GM23338 (cell line): ENCODE data around the gene SCN2A. TPM values are rescaled to one million over a fixed set of nuclear protein-coding genes. Genes with fewer than 3 reads are reported as not detected.

Experiments used
- ATAC-seq: fragments of 200-7000 bp; cut with Tn5 transposase; 3 replicates; pipeline ENCODE4 v1.9.1; 2020
- DNase-seq: peaks from one replicate; pipeline ENCODE4 v3.0.0-alpha.2; 2015; ENCODE audit warnings: low spot score
- H2AFZ ChIP-seq: fragments of 200-600 bp; sonication (generic); 2 replicates; pipeline ENCODE4 v1.8.0; 2016; ENCODE audit warnings: antibody characterized with exemption, mild to moderate bottlenecking, moderate library complexity
- H3F3A ChIP-seq: fragments of 200-600 bp; sonication (generic); replicated peaks from 2 replicates; pipeline ENCODE4 v1.8.0; 2017; ENCODE audit warnings: antibody characterized with exemption, mixed run types, low read depth
- H3K27ac ChIP-seq: fragments of 200-600 bp; sonication (generic); 2 replicates; pipeline ENCODE4 v1.6.1; 2016; ENCODE audit warnings: low read depth
- H3K27me3 ChIP-seq: fragments of 200-600 bp; sonication (generic); 2 replicates; pipeline ENCODE4 v1.8.0; 2016; ENCODE audit warnings: mild to moderate bottlenecking, mixed run types, moderate library complexity; ENCODE audit not compliant: insufficient read depth
- H3K36me3 ChIP-seq: fragments of 200-600 bp; sonication (generic); 2 replicates; pipeline ENCODE4 v1.8.0; 2016; ENCODE audit warnings: mild to moderate bottlenecking; ENCODE audit not compliant: insufficient read depth
- H3K4me1 ChIP-seq: fragments of 200-600 bp; sonication (generic); 2 replicates; pipeline ENCODE4 v1.8.0; 2016; ENCODE audit warnings: mild to moderate bottlenecking, moderate library complexity; ENCODE audit not compliant: insufficient read depth
- H3K4me2 ChIP-seq: fragments of 200-600 bp; sonication (generic); 2 replicates; pipeline ENCODE4 v1.7.1; 2017; ENCODE audit warnings: mixed run types
- H3K4me3 ChIP-seq: fragments of 200-600 bp; sonication (generic); 2 replicates; pipeline ENCODE4 v1.6.1; 2016; ENCODE audit warnings: mixed run types
- H3K79me2 ChIP-seq: fragments of 200-600 bp; sonication (generic); replicated peaks from 2 replicates; pipeline ENCODE4 v1.8.0; 2017; ENCODE audit warnings: mild to moderate bottlenecking; ENCODE audit not compliant: insufficient read depth
- H3K9me2 ChIP-seq: fragments of 200-600 bp; sonication (generic); 2 replicates; pipeline ENCODE4 v1.8.0; 2017; ENCODE audit not compliant: insufficient read depth
- H4K20me1 ChIP-seq: fragments of 200-600 bp; sonication (generic); replicated peaks from 2 replicates; pipeline ENCODE4 v1.8.0; 2017; ENCODE audit warnings: mild to moderate bottlenecking; ENCODE audit not compliant: insufficient read depth
- H3K27ac Mint-ChIP-seq: 2 replicates; pipeline ENCODE4 v1.8.0; 2020; ENCODE audit warnings: inconsistent platforms, mild to moderate bottlenecking, moderate library complexity, mixed read lengths
- H3K27me3 Mint-ChIP-seq: 3 replicates; pipeline ENCODE4 v1.8.0; 2022; ENCODE audit warnings: low read depth, mild to moderate bottlenecking, moderate library complexity, mixed read lengths, inconsistent platforms; ENCODE audit not compliant: insufficient read depth, poor library complexity
- H3K36me3 Mint-ChIP-seq: 3 replicates; pipeline ENCODE4 v1.8.0; 2021; ENCODE audit warnings: low read depth, mild to moderate bottlenecking, inconsistent platforms, moderate library complexity, mixed read lengths
- H3K4me1 Mint-ChIP-seq: 3 replicates; pipeline ENCODE4 v1.8.0; 2020; ENCODE audit warnings: mild to moderate bottlenecking, inconsistent platforms, mixed read lengths
- H3K4me3 Mint-ChIP-seq: 3 replicates; pipeline ENCODE4 v1.8.0; 2021; ENCODE audit warnings: moderate library complexity, mild to moderate bottlenecking, inconsistent platforms, mixed read lengths
- H3K9me3 Mint-ChIP-seq: 3 replicates; pipeline ENCODE4 v1.8.0; 2020; ENCODE audit warnings: moderate library complexity, mild to moderate bottlenecking, inconsistent platforms, mixed read lengths
- CREB1 ChIP-seq: fragments of 250-450 bp; sonication (Bioruptor Pico); IDR thresholded peaks from 2 replicates; pipeline ENCODE4 v1.5.0; 2020; ENCODE audit warnings: low read depth, mild to moderate bottlenecking, moderate library complexity
- CTCF ChIP-seq, 2 experiments: fragments of 200-600 bp in 1 of 2; sonication (generic) in 1 of 2; conservative IDR thresholded peaks; 2 replicates each; pipeline versions ENCODE4 v1.5.1 to v1.6.1; 2016 to 2017; ENCODE audit warnings: antibody characterized with exemption in 2 of 2, low read depth in 2 of 2, mild to moderate bottlenecking in 2 of 2, moderate library complexity in 1 of 2
- ETS1 ChIP-seq: IDR thresholded peaks from 2 replicates; pipeline ENCODE4 v1.6.1; 2016; ENCODE audit warnings: antibody characterized with exemption
- EZH2 ChIP-seq: fragments of 200-600 bp; sonication (generic); IDR thresholded peaks from one replicate; pipeline ENCODE4 v1.8.0; 2017; ENCODE audit warnings: antibody characterized with exemption, mild to moderate bottlenecking, low read depth; ENCODE audit not compliant: unreplicated experiment
- NANOG ChIP-seq: IDR thresholded peaks from 2 replicates; pipeline ENCODE4 v1.6.1; 2016; ENCODE audit warnings: antibody characterized with exemption, borderline replicate concordance
- POLR2AphosphoS5 ChIP-seq: IDR thresholded peaks from 2 replicates; pipeline ENCODE4 v1.6.1; 2016; ENCODE audit warnings: antibody characterized with exemption, low read depth
- REST ChIP-seq: IDR thresholded peaks from one replicate; pipeline ENCODE4 v1.6.1; 2018; ENCODE audit warnings: antibody characterized with exemption; ENCODE audit not compliant: unreplicated experiment
- STAT1 ChIP-seq: IDR thresholded peaks from one replicate; pipeline ENCODE4 v1.6.1; 2016; ENCODE audit warnings: antibody characterized with exemption; ENCODE audit not compliant: unreplicated experiment
- ZNF331 ChIP-seq: fragments of 250-450 bp; sonication (Bioruptor Pico); IDR thresholded peaks from 2 replicates; pipeline ENCODE4 v1.5.0; 2020; ENCODE audit warnings: low read depth, mild to moderate bottlenecking, moderate library complexity
- ZNF462 ChIP-seq: fragments of 250-450 bp; sonication (Bioruptor Pico); IDR thresholded peaks from 2 replicates; pipeline ENCODE4 v1.5.0; 2020; ENCODE audit warnings: mild to moderate bottlenecking, moderate library complexity
- polyA plus RNA-seq: library from polyadenylated mRNA; unstranded; fragments of >200 nt; fragmentation: Nextera tagmentation; extraction: Ambion mirVana; gene quantifications from 2 replicates; pipeline ENCODE4 v1.2.1, GENCODE V29; 2016
- total RNA-seq: library from RNA; depleted of rRNA; stranded (reverse); fragments of >200 nt; shearing (Covaris generic); gene quantifications from 2 replicates; pipeline ENCODE4 v1.2.3, GENCODE V29; 2014

SCN2A gene
- total and polyA plus RNA-seq, 2 experiments from 2014 or later = 0.45 to 0.52 TPM

- Mint-ChIP-seq H3K27ac (no peak overlapping the region), H3K36me3 (no peaks in the 10 kb centered on the region), H3K9me3 (no peaks in the 10 kb centered on the region), H3K4me3 (no peak overlapping the region), H3K27me3 (no peaks in the 10 kb centered on the region), H3K4me1 (peaks cover 6% of the 10 kb centered on the region; the same call in 1 of the 3 replicates)
- Histone ChIP-seq H3K27me3 (no peaks in the 10 kb centered on the region), H3K4me1 (no peaks in the 10 kb centered on the region; the same call in 1 of the 2 replicates), H3K36me3 (no peaks in the 10 kb centered on the region), H3K9me2 (no peaks in the 10 kb centered on the region), H3K4me3 (no peak overlapping the region), H2AFZ (no peak overlapping the region), H3K79me2 (no peaks in the 10 kb centered on the region), H3F3A (no peaks in the 10 kb centered on the region), H3K27ac (no peak overlapping the region), H3K4me2 (no peak overlapping the region), H4K20me1 (no peaks in the 10 kb centered on the region)
- TF ChIP-seq REST (no peak), CREB1 (CRISPR knock-in tag) (no peak), EZH2 (no peak), ETS1 (no peak), ZNF331 (CRISPR knock-in tag) (no peak), POLR2AphosphoS5 (no peak), NANOG (no peak), STAT1 (no peak), ZNF462 (CRISPR knock-in tag) (no peak), CTCF (conservative IDR thresholded peaks at IDR 0.05; ENCODE audit: low read depth in 2 of 2) (no peak)
- DNase-seq (no peak), ATAC-seq (no peak)
Measured at GRCh38 chr2:165390875-165391274, 151.7 kb downstream of the SCN2A start.
